Neural progenitor cell (in vitro differentiated cells): Measurements from ENCODE around the gene AK3. TPM values are rescaled to one million over a fixed set of nuclear protein-coding genes. Genes with fewer than 3 reads are reported as not detected.

Experiments
- DNase-seq: peaks from one replicate; pipeline ENCODE4 v3.0.0-alpha.2; 2016; ENCODE audit warnings: low spot score
- H2AFZ ChIP-seq: fragments of 200-600 bp; sonication (generic); replicated peaks from 2 replicates; pipeline ENCODE4 v1.6.1; 2016; ENCODE audit warnings: antibody characterized with exemption
- H3F3A ChIP-seq: fragments of 200-600 bp; sonication (generic); 2 replicates; pipeline ENCODE4 v1.6.1; 2016; ENCODE audit warnings: antibody characterized with exemption, low read depth
- H3K27ac ChIP-seq: fragments of 200-600 bp; sonication (generic); 2 replicates; pipeline ENCODE4 v1.5.1; 2016; ENCODE audit warnings: mild to moderate bottlenecking
- H3K27me3 ChIP-seq: fragments of 200-600 bp; sonication (generic); 2 replicates; pipeline ENCODE4 v1.6.1; 2016; ENCODE audit warnings: mild to moderate bottlenecking, moderate library complexity
- H3K36me3 ChIP-seq: fragments of 200-600 bp; sonication (generic); 2 replicates; pipeline ENCODE4 v1.5.1; 2016
- H3K4me1 ChIP-seq: fragments of 200-600 bp; sonication (generic); 2 replicates; pipeline ENCODE4 v1.6.1; 2016; ENCODE audit warnings: mixed run types
- H3K4me2 ChIP-seq: fragments of 200-600 bp; sonication (generic); 2 replicates; pipeline ENCODE4 v1.6.1; 2016
- H3K4me3 ChIP-seq: fragments of 200-600 bp; sonication (generic); 2 replicates; pipeline ENCODE4 v1.5.1; 2016
- H3K79me2 ChIP-seq: fragments of 200-600 bp; sonication (generic); 2 replicates; pipeline ENCODE4 v1.6.1; 2016; ENCODE audit warnings: low read depth
- H3K9ac ChIP-seq: fragments of 200-600 bp; sonication (generic); 2 replicates; pipeline ENCODE4 v1.6.1; 2016
- H3K9me3 ChIP-seq: fragments of 200-600 bp; sonication (generic); 2 replicates; pipeline ENCODE4 v1.5.1; 2016; ENCODE audit warnings: low read depth
- H4K20me1 ChIP-seq: fragments of 200-600 bp; sonication (generic); 2 replicates; pipeline ENCODE4 v1.6.1; 2016; ENCODE audit warnings: low read depth
- H3K27ac Mint-ChIP-seq: 3 replicates; pipeline ENCODE4 v1.8.0; 2021; ENCODE audit warnings: mixed read lengths
- H3K27me3 Mint-ChIP-seq: 2 replicates; pipeline ENCODE4 v1.8.0; 2022; ENCODE audit warnings: low read depth, mild to moderate bottlenecking, inconsistent platforms, moderate library complexity, mixed read lengths; ENCODE audit not compliant: insufficient read depth
- H3K36me3 Mint-ChIP-seq: 3 replicates; pipeline ENCODE4 v1.8.0; 2021; ENCODE audit warnings: mixed read lengths
- H3K4me1 Mint-ChIP-seq: 3 replicates; pipeline ENCODE4 v1.8.0; 2021; ENCODE audit warnings: mixed read lengths
- H3K4me3 Mint-ChIP-seq: 3 replicates; pipeline ENCODE4 v1.8.0; 2021; ENCODE audit warnings: mild to moderate bottlenecking, moderate library complexity, mixed read lengths
- H3K9me3 Mint-ChIP-seq: 3 replicates; pipeline ENCODE4 v1.8.0; 2020; ENCODE audit warnings: mixed read lengths
- EZH2 ChIP-seq: fragments of 200-600 bp; sonication (generic); IDR thresholded peaks from 2 replicates; pipeline ENCODE4 v1.6.1; 2017; ENCODE audit warnings: antibody characterized with exemption, mild to moderate bottlenecking, moderate library complexity
- EZH2phosphoT487 ChIP-seq: fragments of 200-600 bp; sonication (generic); IDR thresholded peaks from 2 replicates; pipeline ENCODE4 v1.6.1; 2017; ENCODE audit warnings: antibody characterized with exemption
- total RNA-seq: library from RNA; depleted of rRNA; stranded (reverse); fragments of >200 nt; gene quantifications from 2 replicates; pipeline ENCODE4 v1.2.3, GENCODE V29; 2015; ENCODE audit warnings: low replicate concordance
- TF ChIP-seq, protein P1 (sequence below): fragments of 200-600 bp; sonication (generic); IDR thresholded peaks from 2 replicates; pipeline ENCODE4 v1.5.1; 2017; ENCODE audit warnings: antibody characterized with exemption, mild to moderate bottlenecking

The AK3 gene
- total RNA-seq, 1 donor from 2014 or later = 54.8 TPM

GRCh38 chr9:4721736-4722135, 19.3 kb downstream of the AK3 start:
- Histone ChIP-seq H3F3A (no peaks in the 10 kb centered on the region), H3K27me3 (no peaks in the 10 kb centered on the region), H4K20me1 (no peaks in the 10 kb centered on the region), H3K9me3 (no peaks in the 10 kb centered on the region), H3K4me1 (no peaks in the 10 kb centered on the region), H3K4me2 (no peak overlapping the region), H3K79me2 (peaks cover 2% of the 10 kb centered on the region), H3K36me3 (no peaks in the 10 kb centered on the region), H3K4me3 (no peak overlapping the region), H3K27ac (no peak overlapping the region), H3K9ac (no peak overlapping the region), H2AFZ (no peak overlapping the region)
- no peak overlapping the region for H3K4me3 Mint-ChIP-seq
- no peaks in the 10 kb centered on the region for H3K4me1 Mint-ChIP-seq
- no peaks in the 10 kb centered on the region for H3K9me3 Mint-ChIP-seq
- DNase-seq = no peak
- H3K36me3 Mint-ChIP-seq = peaks cover 35% of the 10 kb centered on the region
- no peaks in the 10 kb centered on the region for H3K27me3 Mint-ChIP-seq
- no peak overlapping the region for H3K27ac Mint-ChIP-seq
- TF ChIP-seq, protein P1, sequence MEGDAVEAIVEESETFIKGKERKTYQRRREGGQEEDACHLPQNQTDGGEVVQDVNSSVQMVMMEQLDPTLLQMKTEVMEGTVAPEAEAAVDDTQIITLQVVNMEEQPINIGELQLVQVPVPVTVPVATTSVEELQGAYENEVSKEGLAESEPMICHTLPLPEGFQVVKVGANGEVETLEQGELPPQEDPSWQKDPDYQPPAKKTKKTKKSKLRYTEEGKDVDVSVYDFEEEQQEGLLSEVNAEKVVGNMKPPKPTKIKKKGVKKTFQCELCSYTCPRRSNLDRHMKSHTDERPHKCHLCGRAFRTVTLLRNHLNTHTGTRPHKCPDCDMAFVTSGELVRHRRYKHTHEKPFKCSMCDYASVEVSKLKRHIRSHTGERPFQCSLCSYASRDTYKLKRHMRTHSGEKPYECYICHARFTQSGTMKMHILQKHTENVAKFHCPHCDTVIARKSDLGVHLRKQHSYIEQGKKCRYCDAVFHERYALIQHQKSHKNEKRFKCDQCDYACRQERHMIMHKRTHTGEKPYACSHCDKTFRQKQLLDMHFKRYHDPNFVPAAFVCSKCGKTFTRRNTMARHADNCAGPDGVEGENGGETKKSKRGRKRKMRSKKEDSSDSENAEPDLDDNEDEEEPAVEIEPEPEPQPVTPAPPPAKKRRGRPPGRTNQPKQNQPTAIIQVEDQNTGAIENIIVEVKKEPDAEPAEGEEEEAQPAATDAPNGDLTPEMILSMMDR = no peak
- TF ChIP-seq EZH2phosphoT487 = no peak
- TF ChIP-seq EZH2 = no peak

GRCh38 chr9:4718911-4719310, 22.1 kb downstream of the AK3 start:
- TF ChIP-seq, protein P1 = no peak
- TF ChIP-seq EZH2 (no peak), EZH2phosphoT487 (no peak)
- Histone ChIP-seq H3K79me2 (peaks cover 2% of the 10 kb centered on the region), H3K4me1 (no peaks in the 10 kb centered on the region), H3K27me3 (no peaks in the 10 kb centered on the region), H3K27ac (no peak overlapping the region), H3K9ac (no peak overlapping the region), H4K20me1 (no peaks in the 10 kb centered on the region), H3K4me2 (no peak overlapping the region), H3K9me3 (no peaks in the 10 kb centered on the region), H3K36me3 (no peaks in the 10 kb centered on the region), H3K4me3 (no peak overlapping the region), H3F3A (peaks cover 4% of the 10 kb centered on the region), H2AFZ (no peak overlapping the region)
- H3K36me3 Mint-ChIP-seq = peaks cover 30% of the 10 kb centered on the region
- H3K4me1 Mint-ChIP-seq = no peaks in the 10 kb centered on the region
- no peak overlapping the region for H3K4me3 Mint-ChIP-seq
- H3K9me3 Mint-ChIP-seq = no peaks in the 10 kb centered on the region
- no peak overlapping the region for H3K27ac Mint-ChIP-seq
- peaks cover 2% of the 10 kb centered on the region for H3K27me3 Mint-ChIP-seq
- no peak for DNase-seq

DNA sequence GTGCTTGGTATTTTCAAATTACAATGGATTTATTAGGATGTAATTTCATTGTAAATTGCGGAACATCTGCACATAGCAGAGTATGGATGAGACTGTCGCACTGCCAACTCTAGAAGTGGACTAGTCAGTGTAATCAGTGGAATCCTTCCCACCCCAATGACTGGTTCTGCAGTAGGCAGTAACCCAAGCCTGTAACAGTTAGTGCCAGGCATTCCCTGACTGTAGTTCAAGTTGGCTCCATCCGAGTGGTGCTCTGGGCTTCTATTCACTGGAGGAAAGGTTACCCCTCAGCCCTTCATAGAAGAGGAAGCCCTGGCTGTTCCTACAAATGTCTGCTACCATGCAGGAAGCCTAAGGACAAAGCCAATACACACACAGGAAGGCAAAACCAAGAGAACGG, 23.2 kb downstream of the AK3 start:
- Histone ChIP-seq H3K9me3 (no peaks in the 10 kb centered on the region), H3K79me2 (no peaks in the 10 kb centered on the region), H3K27ac (no peak overlapping the region), H3K27me3 (no peaks in the 10 kb centered on the region), H3K4me1 (no peaks in the 10 kb centered on the region), H3F3A (peaks cover 4% of the 10 kb centered on the region), H3K9ac (no peak overlapping the region), H3K4me2 (no peak overlapping the region), H3K4me3 (no peak overlapping the region), H3K36me3 (no peaks in the 10 kb centered on the region), H4K20me1 (no peaks in the 10 kb centered on the region), H2AFZ (no peak overlapping the region)
- Mint-ChIP-seq H3K4me1 (no peaks in the 10 kb centered on the region), H3K27ac (no peak overlapping the region), H3K9me3 (no peaks in the 10 kb centered on the region), H3K27me3 (peaks cover 2% of the 10 kb centered on the region), H3K36me3 (peaks cover 32% of the 10 kb centered on the region), H3K4me3 (no peak overlapping the region)
- no peak for TF ChIP-seq EZH2
- no peak for DNase-seq

GRCh38 chr9:4716163-4716562, 24.8 kb downstream of the AK3 start:
- no peaks in the 10 kb centered on the region for H4K20me1 ChIP-seq
- H3K4me1 ChIP-seq = no peaks in the 10 kb centered on the region
- peaks cover 26% of the 10 kb centered on the region for H3K36me3 Mint-ChIP-seq

More at GRCh38 chr9:4716163-4716562, 24.8 kb downstream of the AK3 start:
- no peaks in the 10 kb centered on the region for H3K4me1 Mint-ChIP-seq
- H3K27ac Mint-ChIP-seq = no peak overlapping the region
- no peak overlapping the region for H3K4me3 Mint-ChIP-seq
- Histone ChIP-seq H3K4me2 (no peak overlapping the region), H3K4me3 (no peak overlapping the region), H3K27me3 (no peaks in the 10 kb centered on the region), H3K9ac (no peak overlapping the region), H3K79me2 (no peaks in the 10 kb centered on the region), H3K36me3 (no peaks in the 10 kb centered on the region), H3F3A (peaks cover 4% of the 10 kb centered on the region), H2AFZ (no peak overlapping the region), H3K27ac (no peak overlapping the region), H3K9me3 (no peaks in the 10 kb centered on the region)
- no peak for DNase-seq
- peaks cover 2% of the 10 kb centered on the region for H3K27me3 Mint-ChIP-seq
- no peaks in the 10 kb centered on the region for H3K9me3 Mint-ChIP-seq
- TF ChIP-seq EZH2 (no peak), EZH2phosphoT487 (no peak)
- TF ChIP-seq, protein P1 = no peak
